WTC11 (cell line): Measurements from ENCODE around the gene PEAR1.

ENCODE experiments used
- CREB1 ChIP-seq: sonication (generic); formaldehyde crosslinking; IDR thresholded peaks from 2 replicates; pipeline ENCODE4 v1.8.0; 2023; ENCODE audit warnings: mild to moderate bottlenecking, missing genetic modification reagents
- CTCF ChIP-seq: fragments of 200-600 bp; IDR thresholded peaks from 2 replicates; pipeline ENCODE4 v1.8.0; 2022; ENCODE audit warnings: antibody characterized with exemption
- JUN ChIP-seq: sonication (generic); formaldehyde crosslinking; IDR thresholded peaks from 2 replicates; pipeline ENCODE4 v1.8.0; 2023; ENCODE audit warnings: mild to moderate bottlenecking, missing genetic modification reagents
- MAX ChIP-seq: sonication (generic); formaldehyde crosslinking; IDR thresholded peaks from 2 replicates; pipeline ENCODE4 v1.8.0; 2022; ENCODE audit warnings: mild to moderate bottlenecking, missing genetic modification reagents
- SMAD3 ChIP-seq: sonication (generic); formaldehyde crosslinking; IDR thresholded peaks from 2 replicates; pipeline ENCODE4 v1.8.0; 2022; ENCODE audit warnings: missing genetic modification reagents, mild to moderate bottlenecking, borderline replicate concordance
- STAT6 ChIP-seq: sonication (generic); formaldehyde crosslinking; conservative IDR thresholded peaks from 2 replicates; pipeline ENCODE4 v1.8.1; 2023; ENCODE audit warnings: mild to moderate bottlenecking, low read depth, missing genetic modification reagents, moderate library complexity
- TEAD1 ChIP-seq: sonication (generic); formaldehyde crosslinking; IDR thresholded peaks from 2 replicates; pipeline ENCODE4 v1.8.0; 2022; ENCODE audit warnings: mild to moderate bottlenecking, missing genetic modification reagents
- ZNF232 ChIP-seq: sonication (generic); formaldehyde crosslinking; IDR thresholded peaks from 2 replicates; pipeline ENCODE4 v1.8.0; 2022; ENCODE audit warnings: mild to moderate bottlenecking, missing genetic modification reagents
- ZNF263 ChIP-seq: sonication (generic); formaldehyde crosslinking; IDR thresholded peaks from 2 replicates; pipeline ENCODE4 v1.8.1; 2022; ENCODE audit warnings: low read depth, mild to moderate bottlenecking, moderate library complexity, missing genetic modification reagents
- ZNF423 ChIP-seq: fragments of 250-450 bp; sonication (Bioruptor Pico); IDR thresholded peaks from 2 replicates; pipeline ENCODE4 v2.1.2; 2022; ENCODE audit warnings: mild to moderate bottlenecking, moderate library complexity
- ZNF671 ChIP-seq: fragments of 250-450 bp; sonication (Bioruptor Pico); IDR thresholded peaks from 2 replicates; pipeline ENCODE4 v1.8.0; 2021; ENCODE audit warnings: mild to moderate bottlenecking

- no peak for TF ChIP-seq CTCF
- TF ChIP-seq ZNF671 (CRISPR knock-in tag), result no peak
- no peak for TF ChIP-seq ZNF232 (CRISPR knock-in tag)
- no peak for TF ChIP-seq MAX (CRISPR knock-in tag)
- no peak for TF ChIP-seq SMAD3 (CRISPR knock-in tag)
- TF ChIP-seq STAT6, result no peak
- no peak for TF ChIP-seq TEAD1 (CRISPR knock-in tag)
- no peak for TF ChIP-seq JUN
- TF ChIP-seq ZNF263 (CRISPR knock-in tag), result no peak
- TF ChIP-seq CREB1 (CRISPR knock-in tag), result no peak
- TF ChIP-seq ZNF423 (CRISPR knock-in tag), result no peak
These were observed 16.2 kb downstream of the PEAR1 start for GRCh38 chr1:156909671-156910070.
